ENCODE measurements around the gene OR51Q1.
A peak's percentile ranks its signal among the peaks of the same experiment; 100 is the strongest.

Gene OR51Q1, protein sequence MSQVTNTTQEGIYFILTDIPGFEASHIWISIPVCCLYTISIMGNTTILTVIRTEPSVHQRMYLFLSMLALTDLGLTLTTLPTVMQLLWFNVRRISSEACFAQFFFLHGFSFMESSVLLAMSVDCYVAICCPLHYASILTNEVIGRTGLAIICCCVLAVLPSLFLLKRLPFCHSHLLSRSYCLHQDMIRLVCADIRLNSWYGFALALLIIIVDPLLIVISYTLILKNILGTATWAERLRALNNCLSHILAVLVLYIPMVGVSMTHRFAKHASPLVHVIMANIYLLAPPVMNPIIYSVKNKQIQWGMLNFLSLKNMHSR

DNA sequence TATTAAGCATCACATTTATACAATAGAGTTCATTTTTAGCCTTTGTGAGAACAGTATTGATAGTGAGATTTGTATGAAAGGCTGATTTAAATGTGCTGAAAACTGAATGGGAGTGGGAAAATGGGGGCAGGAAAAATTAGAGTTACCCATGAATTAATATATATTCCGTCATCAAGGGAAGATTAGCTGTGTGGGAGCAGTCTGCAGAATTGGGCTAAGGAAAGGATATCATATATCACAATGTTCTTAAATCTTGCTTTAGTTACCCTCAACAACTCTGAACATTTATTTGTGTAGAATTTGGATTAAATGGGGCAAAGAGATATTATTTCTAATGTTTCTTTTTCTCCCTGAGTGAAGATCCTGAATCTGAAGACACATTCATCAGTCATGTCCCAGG is at the start of gene OR51Q1:
Gene OR51Q1, plus strand, starts transcription at position 301 of the 400 bp plus-strand sequence. Its CDS starts 90 bp downstream, at position 391.
- DNase-seq (ENCODE audit: low spot score): no peak

DNA sequence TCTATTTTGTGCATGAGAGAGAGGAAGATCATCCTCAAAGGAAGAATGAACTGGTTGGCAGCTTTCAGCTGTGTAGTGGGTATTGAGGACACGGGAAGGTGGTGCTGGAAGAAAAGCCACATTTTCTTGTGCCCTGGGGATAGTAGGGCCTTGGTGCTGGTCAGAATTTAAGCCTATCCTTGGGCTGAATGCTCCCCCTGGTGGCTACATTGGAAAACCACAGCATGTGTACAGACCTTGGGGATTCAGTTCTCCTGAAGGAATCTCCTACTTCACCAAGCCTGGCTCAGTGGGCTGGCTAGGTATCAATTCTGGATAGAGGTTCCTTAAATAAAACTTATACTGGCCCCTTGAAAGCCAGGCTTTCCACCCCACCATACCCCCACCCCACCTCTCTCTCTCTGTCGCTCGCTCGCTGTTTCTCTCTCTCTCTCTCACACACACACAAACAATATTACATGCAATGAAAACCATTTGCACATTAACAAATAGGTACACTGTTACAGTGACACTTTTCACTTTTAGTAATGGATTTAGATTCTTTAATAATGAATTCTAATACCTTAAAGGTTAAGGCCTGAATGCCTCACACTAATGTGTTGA is 41.1 kb upstream of the OR51Q1 start:
- DNase-seq (ENCODE audit: low spot score): peak; percentile 54

DNA sequence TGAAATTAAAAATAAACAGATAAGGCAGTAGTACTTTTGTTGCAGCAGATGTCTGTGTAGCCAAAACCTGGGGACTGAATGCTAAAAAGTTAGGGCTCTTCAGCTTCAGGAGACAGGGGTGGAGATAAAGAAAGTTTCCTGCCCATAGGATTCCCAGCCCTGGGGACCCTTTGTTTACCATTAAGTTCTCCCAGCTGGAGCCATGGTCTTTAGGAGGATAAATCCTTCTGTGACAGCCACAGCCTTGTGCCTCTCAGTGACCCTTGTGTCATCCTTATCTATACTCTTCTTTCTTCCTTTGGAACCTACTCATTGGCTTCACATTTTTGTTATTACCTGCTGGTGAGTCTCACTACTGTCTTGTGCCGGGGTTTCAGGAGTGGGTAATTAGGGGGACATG is 38.3 kb upstream of the OR51Q1 start, which contains the start of gene OR51M1:
Gene OR51M1, plus strand, starts transcription at position 237 of the 400 bp plus-strand sequence. CDS start 5,587 bp downstream, outside the sequence.
- no peak for DNase-seq (ENCODE audit: low spot score)

DNA sequence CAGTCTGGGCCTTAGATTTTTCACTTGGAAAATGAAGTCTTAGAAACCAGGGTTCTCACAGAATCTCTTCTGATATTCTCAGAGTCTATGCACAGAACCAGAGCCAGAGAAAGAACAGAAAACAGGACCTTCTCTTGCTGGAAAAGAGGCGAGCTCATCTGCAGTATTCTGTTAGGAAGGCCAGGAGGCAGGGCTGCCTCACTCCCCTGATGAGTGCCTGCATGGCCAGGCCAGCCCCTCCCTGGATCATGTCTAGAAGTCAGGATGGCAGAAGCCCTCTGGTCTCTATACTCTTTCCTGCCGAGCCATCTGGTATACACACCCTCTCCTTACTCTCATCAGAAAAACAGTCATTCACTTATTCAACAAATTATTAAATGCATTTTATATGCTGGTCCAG is 37.6 kb upstream of the OR51Q1 start:
- DNase-seq (ENCODE audit: low spot score): no peak

DNA sequence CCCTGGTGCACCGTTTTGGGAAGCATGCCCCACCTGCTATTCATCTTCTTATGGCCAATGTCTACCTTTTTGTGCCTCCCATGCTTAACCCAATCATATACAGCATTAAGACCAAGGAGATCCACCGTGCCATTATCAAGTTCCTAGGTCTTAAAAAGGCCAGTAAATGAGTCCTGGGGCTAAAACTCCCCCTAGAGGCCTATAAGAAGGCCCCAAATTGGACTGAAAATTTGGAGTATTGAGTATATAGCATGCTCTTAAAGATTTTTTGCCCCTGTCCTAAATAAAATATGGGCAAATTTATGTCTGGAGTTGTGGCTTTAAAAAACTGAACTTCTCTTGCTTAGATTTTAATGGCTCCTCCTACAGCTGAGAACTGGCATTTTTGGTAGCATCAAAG is 31.7 kb upstream of the OR51Q1 start:
- no peak for DNase-seq (ENCODE audit: low spot score)

DNA sequence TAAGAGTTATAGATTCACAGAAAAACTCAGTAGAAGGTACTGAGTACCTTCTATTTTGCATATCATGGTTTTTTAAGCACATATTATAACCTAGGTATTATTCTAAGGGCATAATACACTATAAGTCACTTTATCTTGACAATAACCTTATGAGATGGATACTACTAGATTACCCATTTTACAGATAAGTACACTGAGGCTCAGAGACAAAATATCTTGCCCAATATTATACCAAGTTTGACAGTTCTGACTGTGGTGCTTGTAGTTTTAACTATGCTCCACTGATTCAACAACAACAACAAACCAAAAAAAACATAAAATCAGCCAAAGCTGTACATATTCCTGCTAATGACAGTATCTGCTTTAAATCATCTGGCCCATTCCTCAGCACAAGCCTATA is 27.8 kb upstream of the OR51Q1 start:
- no peak for DNase-seq (ENCODE audit: low spot score)

DNA sequence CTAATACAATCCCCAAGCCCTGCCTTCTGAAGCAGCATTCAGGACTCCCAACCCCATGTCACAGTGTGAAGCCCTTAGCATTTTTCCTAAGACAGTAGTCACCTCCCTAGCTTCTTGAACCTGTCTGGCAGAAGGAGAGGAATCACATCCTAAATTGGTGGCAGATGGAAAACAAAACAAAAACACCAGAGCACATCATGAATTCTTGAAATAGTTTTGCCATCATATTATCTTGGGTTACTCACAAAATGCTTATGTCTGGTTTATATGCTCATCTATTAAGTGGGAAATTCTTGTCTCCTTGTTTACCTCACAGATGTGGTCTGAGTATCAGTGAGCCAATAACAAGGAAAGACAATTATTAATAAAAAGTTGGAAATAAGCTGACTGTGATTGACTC is 23.0 kb upstream of the OR51Q1 start:
- DNase-seq (ENCODE audit: low spot score): no peak

DNA sequence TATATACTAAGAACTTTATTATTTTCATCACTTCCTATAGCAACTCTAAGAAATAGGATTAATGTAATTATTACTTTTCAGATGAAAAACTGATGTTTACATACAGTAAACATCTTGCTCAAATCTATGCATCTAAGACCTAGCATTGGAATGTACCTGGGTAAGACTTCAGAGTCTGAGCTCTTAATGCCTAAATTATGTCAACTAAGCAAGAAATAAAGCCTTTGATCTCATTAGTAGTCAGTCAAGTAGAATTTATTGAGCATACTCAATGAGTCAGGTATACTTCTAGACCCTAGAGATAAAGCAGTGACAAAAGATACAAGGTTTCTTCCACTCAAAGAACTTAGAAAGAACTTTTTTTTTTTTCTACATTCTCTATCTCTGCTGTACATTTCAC is 16.7 kb upstream of the OR51Q1 start:
- DNase-seq (ENCODE audit: low spot score): no peak

DNA sequence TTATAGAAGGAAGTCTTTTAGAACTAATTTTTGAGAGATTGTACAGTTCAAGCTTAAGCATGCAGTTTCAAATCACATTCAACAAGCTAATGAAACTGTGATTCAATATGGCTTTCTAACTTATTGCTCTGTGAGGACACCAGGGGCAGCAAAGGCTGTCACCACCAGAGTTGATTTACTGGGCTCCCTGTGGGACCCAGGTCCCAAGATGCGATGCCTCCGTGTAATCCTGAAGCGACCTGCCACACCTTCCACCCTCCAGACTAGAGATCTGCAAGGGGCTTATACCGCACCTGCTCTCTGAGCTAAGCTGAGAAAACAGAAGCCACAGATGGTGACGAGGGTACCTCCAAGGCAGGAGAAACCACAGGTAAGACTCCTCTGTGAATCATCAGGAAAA is 918 bp upstream of the OR51Q1 start:
- no peak for DNase-seq (ENCODE audit: low spot score)

DNA sequence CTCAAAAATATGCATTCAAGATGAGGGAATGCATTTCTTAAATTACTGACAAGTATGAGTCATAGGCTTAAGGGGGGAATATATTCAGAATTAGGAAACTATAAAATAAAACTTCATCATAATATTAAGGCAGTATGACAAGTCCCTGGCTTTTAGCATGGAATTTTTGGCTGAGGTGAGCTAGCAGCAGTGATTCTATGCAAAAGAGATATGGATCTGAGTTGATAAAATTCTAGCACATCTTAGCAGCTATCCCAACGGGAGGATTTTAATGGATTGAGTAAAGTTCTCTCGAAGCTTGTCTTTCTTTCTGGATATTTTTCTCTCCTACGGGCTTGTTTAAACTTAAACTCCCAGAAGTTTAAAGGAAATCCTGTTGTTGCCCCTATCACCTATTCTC is 1.2 kb downstream of the OR51Q1 start:
- no peak for DNase-seq (ENCODE audit: low spot score)

DNA sequence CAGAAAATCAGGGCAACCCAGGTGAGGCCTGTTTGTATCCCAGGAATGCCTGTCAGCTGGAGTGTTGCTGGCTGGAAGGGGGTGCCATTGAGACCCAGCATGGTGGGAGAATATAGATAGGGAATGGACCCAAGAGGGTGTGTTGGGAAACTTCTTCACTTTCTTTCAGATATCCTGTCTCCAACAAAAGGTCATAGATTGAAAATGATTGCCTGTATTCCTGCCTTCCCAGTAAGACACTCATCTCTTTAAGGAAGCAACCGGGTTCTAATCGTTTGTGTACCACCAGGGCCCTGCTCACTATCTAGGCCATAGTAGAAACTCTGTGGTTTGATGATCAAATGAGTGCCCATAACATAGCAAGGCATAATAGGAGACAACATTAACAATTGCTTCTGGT is 19.5 kb downstream of the OR51Q1 start, which contains the start of gene OR51I1:
Gene OR51I1, minus strand, starts transcription at position 101 of the 400 bp plus-strand sequence. Its CDS starts 0 bp downstream, at position 101.
- DNase-seq (ENCODE audit: low spot score): no peak

DNA sequence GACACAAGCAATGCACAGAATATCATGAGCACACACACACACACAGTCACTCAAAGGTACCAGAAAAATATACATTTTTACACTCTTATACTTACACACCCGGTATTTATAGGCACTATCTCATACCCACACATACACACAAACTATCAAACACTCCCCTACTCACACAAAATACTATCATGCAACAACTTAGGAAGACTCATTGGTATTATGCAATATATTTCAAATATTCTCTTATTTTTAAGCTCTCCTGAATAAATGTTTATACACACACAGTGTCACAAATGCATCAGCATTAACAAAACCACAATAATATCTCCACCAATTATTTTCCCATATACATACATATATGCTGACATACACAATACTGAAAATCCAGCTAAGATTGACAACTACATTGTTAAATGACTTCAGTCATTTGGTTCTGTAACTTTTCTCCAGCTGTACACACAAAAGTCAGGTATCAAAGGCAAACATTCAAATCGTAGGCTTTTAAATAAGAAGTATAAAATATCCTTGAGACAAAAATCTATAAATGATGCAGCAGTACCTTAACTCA is 22.0 kb downstream of the OR51Q1 start:
- no peak for DNase-seq (ENCODE audit: low spot score)

DNA sequence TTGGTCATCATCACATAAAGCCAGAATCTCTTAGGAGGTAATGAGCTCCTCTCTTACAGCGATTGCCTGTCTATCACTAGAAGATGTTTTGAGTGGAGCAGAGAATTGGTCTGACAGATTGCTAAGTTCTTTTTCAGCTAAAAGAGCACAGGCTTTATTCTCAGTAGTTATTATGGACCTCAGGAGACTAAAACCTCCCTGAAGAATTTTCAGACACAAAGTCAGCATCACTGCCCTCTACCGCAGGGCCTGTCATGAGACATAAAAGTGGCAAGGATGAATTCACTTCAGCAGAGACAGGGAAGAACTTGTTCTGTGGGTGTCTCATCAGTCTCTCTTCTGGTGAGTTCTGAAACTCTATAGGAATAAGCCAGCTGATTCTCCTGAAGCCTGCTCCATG is 27.1 kb downstream of the OR51Q1 start, which contains the start of gene OR51I2:
Gene OR51I2, plus strand, starts transcription at position 301 of the 400 bp plus-strand sequence. CDS start 4,166 bp downstream, outside the sequence.
- no peak for DNase-seq (ENCODE audit: low spot score)

DNA sequence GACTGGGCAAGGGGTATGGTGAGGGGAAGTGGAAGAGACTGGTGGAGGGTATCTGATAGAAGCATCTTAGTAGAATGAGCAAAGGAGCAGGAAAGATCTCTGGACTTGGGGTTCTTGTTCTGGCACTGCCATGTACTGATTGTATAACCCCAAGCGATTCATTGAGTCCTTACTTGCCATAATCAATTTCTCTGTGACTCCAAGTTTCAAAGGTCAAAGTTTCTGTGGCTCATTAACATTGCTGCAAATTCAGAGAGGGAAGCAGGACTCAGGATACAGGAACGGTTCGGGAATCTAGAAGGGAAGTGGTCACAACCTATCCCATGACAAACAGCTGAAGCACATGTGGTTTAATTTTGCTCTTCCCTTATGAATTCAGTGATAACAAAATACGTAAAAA is 27.5 kb downstream of the OR51Q1 start:
- no peak for DNase-seq (ENCODE audit: low spot score)

DNA sequence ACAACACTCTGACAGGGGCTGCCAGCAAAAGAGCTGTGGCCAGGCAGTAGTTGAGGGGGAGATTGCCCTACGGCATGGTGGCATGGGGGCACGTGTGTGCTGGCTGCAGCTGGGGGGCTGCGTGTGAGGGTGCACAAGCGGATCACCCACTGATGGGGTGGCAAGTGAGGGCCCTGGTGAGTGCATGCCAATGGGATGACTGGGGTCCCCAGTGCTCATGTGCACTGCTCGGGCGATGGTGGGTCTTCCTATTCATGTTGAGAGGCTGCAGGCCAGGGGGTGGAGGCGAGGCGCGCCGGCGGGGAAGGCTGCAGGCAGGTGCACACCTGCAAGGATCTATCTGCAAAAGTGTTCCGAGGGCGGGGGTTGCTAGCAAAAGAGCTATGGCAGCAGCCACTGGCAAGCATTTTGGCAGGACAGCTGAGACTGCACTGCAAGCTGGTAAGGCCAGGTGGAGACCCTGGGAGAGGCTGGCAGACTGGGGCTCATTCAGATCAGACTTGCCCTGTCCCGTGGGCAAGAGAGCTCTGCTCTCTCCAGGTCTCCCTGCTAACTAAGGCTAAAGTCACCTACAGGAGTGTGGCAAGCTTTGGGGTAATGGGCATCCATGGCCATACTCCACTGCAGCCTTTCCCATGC is 39.2 kb downstream of the OR51Q1 start:
- DNase-seq (ENCODE audit: low spot score): no peak

DNA sequence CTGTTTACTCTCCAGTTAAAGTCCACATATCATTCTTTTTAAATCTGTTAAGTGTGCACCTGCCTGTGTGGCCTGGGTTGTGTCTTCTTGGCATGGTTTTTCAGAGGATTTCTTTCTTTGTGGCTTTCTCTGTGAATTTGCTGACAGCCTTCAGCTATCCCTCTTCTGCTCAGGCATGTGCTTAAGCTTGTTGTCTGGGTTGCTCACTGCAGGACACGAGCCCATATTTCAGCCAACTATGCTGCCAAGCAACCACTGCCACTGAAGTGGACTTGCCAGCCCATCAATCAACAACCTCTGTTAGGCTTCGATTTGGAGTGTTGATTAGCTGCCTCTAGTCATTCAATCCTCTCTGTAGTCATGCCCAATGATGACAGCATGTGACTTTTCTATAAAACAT is 45.6 kb downstream of the OR51Q1 start:
- DNase-seq (ENCODE audit: low spot score): no peak

Measured in HuH-7 (cell line).